Measurements from ENCODE around the gene TTI1. TPM values are rescaled to one million over a fixed set of nuclear protein-coding genes. Genes with fewer than 3 reads are reported as not detected.

TTI1 gene
- polyA plus RNA-seq, 1 of the 3 experiments (the other 2 are of a cell fraction), result 15.6 TPM

- H3K9ac ChIP-seq, result no peak overlapping the region
- POLR2A ChIA-PET, result no interaction called here
- H3K79me2 ChIP-seq (ENCODE audit: insufficient read depth), result peaks cover 98% of the 10 kb centered on the region
Measured at GRCh38 chr20:38029453-38029852, 3.8 kb downstream of the TTI1 start.

More at GRCh38 chr20:38029453-38029852, 3.8 kb downstream of the TTI1 start:
- Histone ChIP-seq H3K9me2 (no peaks in the 10 kb centered on the region), H2AFZ (ENCODE audit: low read depth) (no peak overlapping the region), H3F3A (replicated peaks; ENCODE audit: insufficient read depth) (peaks cover 5% of the 10 kb centered on the region), H3K27me3 (ENCODE audit: insufficient read depth) (no peaks in the 10 kb centered on the region), H3K9me3 (no peaks in the 10 kb centered on the region), H3K4me2 (no peak overlapping the region), H3K4me1 (ENCODE audit: control insufficient read depth in 1 of 2, insufficient read depth in 2 of 2, low read depth in 1 of 2, low read length in 1 of 2) (peaks cover 8 to 11% of the 10 kb centered on the region in 2 experiments; a peak in 3 of 4 replicates), H3K27ac (ENCODE audit: low read depth in 2 of 2, low read length in 1 of 2) (no peak overlapping the region), H3K36me3 (replicated peaks in 1 of 2; ENCODE audit: control insufficient read depth in 1 of 2, insufficient read depth in 2 of 2, low read length in 1 of 2) (peaks cover 2 to 26% of the 10 kb centered on the region in 2 experiments), H4K20me1 (ENCODE audit: insufficient read depth) (0 out of 2 replicates have a peak, but pooled peaks cover 4% of the 10 kb centered on the region), H3K4me3 (ENCODE audit: low read depth in 2 of 2, low read length in 1 of 2) (no peak overlapping the region)
- DNase-seq, result no peak
- CTCF ChIA-PET, result interaction anchor here (1.1 kb wide), 1 partner anchor 9 kb away, joined by 4 read pairs; no protein-coding TSS in a partner anchor
- WGBS (ENCODE audit: low lambda C conversion rate), result 91% methylated on average over 3 of the region's 3 CpGs
- TF ChIP-seq ZBTB33 (IDR thresholded peaks at IDR 0.05; ENCODE audit: borderline replicate concordance, low read depth), result no peak
- no peak for TF ChIP-seq RAD21 (IDR thresholded peaks at IDR 0.05; ENCODE audit: low read length)
- no peak for TF ChIP-seq EZH2phosphoT487 (IDR thresholded peaks at IDR 0.05; ENCODE audit: borderline replicate concordance, low read depth)
- TF ChIP-seq SMC3 (IDR thresholded peaks at IDR 0.05; ENCODE audit: low read depth, low read length), result no peak
- TF ChIP-seq REST (IDR thresholded peaks at IDR 0.05; ENCODE audit: low read depth, low read length), result no peak
- TF ChIP-seq MXI1 (IDR thresholded peaks at IDR 0.05; ENCODE audit: low read depth, low read length), result no peak
- TF ChIP-seq MEF2A (IDR thresholded peaks at IDR 0.05; ENCODE audit: borderline replicate concordance, low read depth), result no peak
- no peak for TF ChIP-seq IRF3 (IDR thresholded peaks at IDR 0.05; ENCODE audit: low read depth, low read length)
